Left ventricle myocardium inferior (tissue), 1 donor: ENCODE results near the gene DBH. TPM values are rescaled to one million over a fixed set of nuclear protein-coding genes. Genes with fewer than 3 reads are reported as not detected.

Experiments
- DNase-seq: peaks from one replicate; pipeline ENCODE4 v3.0.0-alpha.2; 2020
- H3K27ac ChIP-seq: fragments of 200-600 bp; replicated peaks from 2 replicates; pipeline ENCODE4 v1.8.0; 2021
- H3K27me3 ChIP-seq: fragments of 200-600 bp; 2 replicates; pipeline ENCODE4 v1.8.0; 2021; ENCODE audit warnings: low read depth
- H3K36me3 ChIP-seq: fragments of 200-600 bp; 2 replicates; pipeline ENCODE4 v1.8.0; 2021
- H3K4me1 ChIP-seq: fragments of 200-600 bp; 2 replicates; pipeline ENCODE4 v1.8.0; 2021
- H3K4me3 ChIP-seq: fragments of 200-600 bp; 2 replicates; pipeline ENCODE4 v1.8.0; 2021; ENCODE audit warnings: mild to moderate bottlenecking, moderate library complexity
- H3K9me3 ChIP-seq: fragments of 200-600 bp; replicated peaks from 2 replicates; pipeline ENCODE4 v1.8.0; 2021
- CTCF ChIP-seq: fragments of 200-600 bp; IDR thresholded peaks from 2 replicates; pipeline ENCODE4 v1.8.0; 2021; ENCODE audit warnings: antibody characterized with exemption, mild to moderate bottlenecking, borderline replicate concordance
- intact Hi-C: fragments of 100-400 bp; cut with micrococcal nuclease; formaldehyde crosslinking; loops from one replicate; pipeline ENCODE4 v1.11.0; 2022
- total RNA-seq: library from RNA; stranded (reverse); fragmentation: NEBNext Ultra II Directional; extraction: Animal tissue kit (Norgen Biotek cat#: 25700); gene quantifications from one replicate; pipeline ENCODE4 v1.2.1, GENCODE V29; 2021
- donor health status: DM: no; HTN: yes; CAD: no; lungs with severe emphysema.

DBH gene
- total RNA-seq, 1 donor from 2014 or later: not detected

GRCh38 chr9:133703591-133704399 is 67.6 kb downstream of the DBH start:
- DNase-seq: no peak

GRCh38 chr9:133704711-133705181 is 68.6 kb downstream of the DBH start:
- TF ChIP-seq CTCF: no peak
- Histone ChIP-seq H3K27me3 (peaks cover 64% of the 10 kb centered on the region), H3K36me3 (no peaks in the 10 kb centered on the region), H3K9me3 (no peaks in the 10 kb centered on the region), H3K4me3 (no peak overlapping the region), H3K4me1 (peaks cover 26% of the 10 kb centered on the region), H3K27ac (no peak overlapping the region)
- intact Hi-C loops: no loop called here
- DNase-seq: no peak

More at GRCh38 chr9:133703591-133704399, 67.6 kb downstream of the DBH start:
- Histone ChIP-seq H3K4me3 (no peak overlapping the region), H3K27me3 (peaks cover 59% of the 10 kb centered on the region), H3K4me1 (peaks cover 26% of the 10 kb centered on the region), H3K27ac (no peak overlapping the region), H3K9me3 (no peaks in the 10 kb centered on the region), H3K36me3 (no peaks in the 10 kb centered on the region)
- no peak for TF ChIP-seq CTCF
- intact Hi-C loops: no loop called here

GRCh38 chr9:133705576-133705975 is 69.4 kb downstream of the DBH start:
- intact Hi-C loops: no loop called here
- H3K9me3 ChIP-seq: no peaks in the 10 kb centered on the region
- TF ChIP-seq CTCF: no peak
- peaks cover 26% of the 10 kb centered on the region for H3K4me1 ChIP-seq
- H3K27ac ChIP-seq: no peak overlapping the region
- H3K4me3 ChIP-seq: no peak overlapping the region
- no peaks in the 10 kb centered on the region for H3K36me3 ChIP-seq
- peaks cover 58% of the 10 kb centered on the region for H3K27me3 ChIP-seq
- no peak for DNase-seq

- DNase-seq: no peak
- Histone ChIP-seq H3K36me3 (no peaks in the 10 kb centered on the region), H3K9me3 (no peaks in the 10 kb centered on the region), H3K4me3 (no peak overlapping the region), H3K4me1 (peaks cover 26% of the 10 kb centered on the region), H3K27ac (peak overlapping the region; percentile 73), H3K27me3 (peaks cover 51% of the 10 kb centered on the region)
- no peak for TF ChIP-seq CTCF
- intact Hi-C loops: no loop called here
These were observed 70.3 kb downstream of the DBH start for GRCh38 chr9:133706307-133707050.

- no peak overlapping the region for H3K4me3 ChIP-seq
- H3K4me1 ChIP-seq: peaks cover 28% of the 10 kb centered on the region
- peak overlapping the region; percentile 73 for H3K27ac ChIP-seq
- intact Hi-C loops: no loop called here
- peaks cover 46% of the 10 kb centered on the region for H3K27me3 ChIP-seq
- H3K9me3 ChIP-seq: no peaks in the 10 kb centered on the region
- H3K36me3 ChIP-seq: no peaks in the 10 kb centered on the region
- TF ChIP-seq CTCF: no peak
- DNase-seq: peak; percentile 61
These were observed 71.1 kb downstream of the DBH start for GRCh38 chr9:133707065-133707762.
